ENCODE measurements around the gene PCK1. TPM values are rescaled to one million over a fixed set of nuclear protein-coding genes. Genes with fewer than 3 reads are reported as not detected.

The PCK1 gene
- total and polyA plus RNA-seq, 2 donors (not counting 3 experiments of a cell fraction or from before 2014, with no cell fraction given) = not detected

GRCh38 chr20:57579331-57579897 is 18.5 kb downstream of the PCK1 start:
- Histone ChIP-seq H3K79me2 (ENCODE audit: control insufficient read depth, insufficient read depth, low read length) (no peaks in the 10 kb centered on the region), H3K4me3 (replicated peaks in 1 of 3; ENCODE audit: insufficient read depth in 1 of 3, low read depth in 1 of 3, low read length in 3 of 3) (no peak overlapping the region), H3K36me3 (ENCODE audit: control insufficient read depth in 2 of 2, extremely low read depth in 1 of 2, insufficient read depth in 2 of 2, low read length in 2 of 2) (no peaks in the 10 kb centered on the region), H3K4me2 (ENCODE audit: insufficient read depth, low read length) (no peak overlapping the region), H3K27me3 (ENCODE audit: control insufficient read depth in 2 of 2, insufficient read depth in 2 of 2, low read length in 2 of 2) (peaks cover 4 to 7% of the 10 kb centered on the region in 2 experiments), H3K27ac (ENCODE audit: insufficient read depth, low read depth, low read length) (no peak overlapping the region), H3K9ac (replicated peaks; ENCODE audit: extremely low read depth, insufficient read depth, low read length) (no peak overlapping the region), H2AFZ (ENCODE audit: low read depth, low read length) (no peak overlapping the region), H4K20me1 (replicated peaks; ENCODE audit: control insufficient read depth, extremely low read depth, insufficient read depth, low read length) (no peaks in the 10 kb centered on the region), H3K4me1 (ENCODE audit: control insufficient read depth, extremely low read depth, insufficient read depth, low read length) (no peaks in the 10 kb centered on the region), H3K9me3 (replicated peaks; ENCODE audit: control insufficient read depth, insufficient read depth, low read length) (no peaks in the 10 kb centered on the region), H3K9me1 (replicated peaks; ENCODE audit: control insufficient read depth, extremely low read depth, insufficient read depth, low read length) (no peaks in the 10 kb centered on the region)
- ChIA-PET POLR2A (no interaction called here), CTCF (interaction anchor here (1.2 kb wide), 1 partner anchor 15 kb away, joined by 5 read pairs; no protein-coding TSS in a partner anchor)
- DNase-seq (ENCODE audit: low read depth, low spot score) = no peak
- intact Hi-C loops (cut with micrococcal nuclease) = no loop called here
- TF ChIP-seq MAX (IDR thresholded peaks at IDR 0.05; ENCODE audit: insufficient read depth, insufficient read length) (no peak), POLR2A (IDR thresholded peaks at IDR 0.05; ENCODE audit: low read depth, low read length) (no peak), JUN (IDR thresholded peaks at IDR 0.05; ENCODE audit: borderline replicate concordance, insufficient read depth, insufficient read length, low read depth) (no peak), FOS (IDR thresholded peaks at IDR 0.05; ENCODE audit: borderline replicate concordance, insufficient read depth, low read length) (no peak), MYC (IDR thresholded peaks at IDR 0.05; ENCODE audit: low read depth, low read length) (no peak), EZH2 (IDR thresholded peaks at IDR 0.05; ENCODE audit: borderline replicate concordance, low read depth, low read length, severe bottlenecking) (no peak), CTCF (IDR thresholded peaks at IDR 0.05; ENCODE audit: extremely low read depth in 1 of 2, insufficient read depth in 1 of 2, low read depth in 1 of 2, low read length in 2 of 2) (no peak), GATA2 (IDR thresholded peaks at IDR 0.05; ENCODE audit: insufficient read depth, insufficient read length, low read depth, low read length) (no peak), POLR2AphosphoS5 (IDR thresholded peaks at IDR 0.05; ENCODE audit: insufficient read depth, low read depth, low read length) (no peak)
- FAIRE-seq = no peak
- dilution Hi-C loops (cut with MboI; ENCODE audit: extremely low pct_ligation_motif_present, low sequenced_read_pairs) = no loop called here
- BruUV-seq (replicated peaks) = no TSS peak

Data from endothelial cell of umbilical vein (primary cell).